C4-2B (cell line): ENCODE measurements around the gene TSPAN3.

Experiments used
- H3K27ac ChIP-seq: fragments of 450-650 bp; 2 replicates; pipeline ENCODE4 v1.5.1; 2017
- CTCF ChIP-seq: fragments of 450-650 bp; conservative IDR thresholded peaks from 2 replicates; pipeline ENCODE4 v1.5.1; 2017; ENCODE audit warnings: mild to moderate bottlenecking
- ZFX ChIP-seq: fragments of 450-650 bp; IDR thresholded peaks from 2 replicates; pipeline ENCODE4 v1.6.1; 2017

Gene TSPAN3

GRCh38 chr15:77042955-77043920 lies 27.7 kb downstream of the TSPAN3 start:
- TF ChIP-seq ZFX, result no peak
- no peak for TF ChIP-seq CTCF
- no peak overlapping the region for H3K27ac ChIP-seq

GRCh38 chr15:77042245-77042919 lies 28.5 kb downstream of the TSPAN3 start:
- H3K27ac ChIP-seq, result no peak overlapping the region

GRCh38 chr15:77040673-77041072 lies 30.2 kb downstream of the TSPAN3 start:
- TF ChIP-seq ZFX (no peak), CTCF (no peak)

More at GRCh38 chr15:77042245-77042919, 28.5 kb downstream of the TSPAN3 start:
- no peak for TF ChIP-seq ZFX
- no peak for TF ChIP-seq CTCF

GRCh38 chr15:77039848-77040247 lies 31.1 kb downstream of the TSPAN3 start:
- H3K27ac ChIP-seq, result no peak overlapping the region
- TF ChIP-seq ZFX, result no peak
- TF ChIP-seq CTCF, result no peak

More at GRCh38 chr15:77040673-77041072, 30.2 kb downstream of the TSPAN3 start:
- H3K27ac ChIP-seq, result no peak overlapping the region

- no peak overlapping the region for H3K27ac ChIP-seq
- TF ChIP-seq ZFX, result no peak
- no peak for TF ChIP-seq CTCF
Observed at GRCh38 chr15:77039217-77039533, 31.7 kb downstream of the TSPAN3 start.

GRCh38 chr15:77038312-77039216 lies 32.3 kb downstream of the TSPAN3 start:
- no peak overlapping the region for H3K27ac ChIP-seq
- TF ChIP-seq CTCF (no peak), ZFX (no peak)
